B cell (primary cell): ENCODE results near the gene ATAD3C.

ENCODE experiments used
- CTCF ChIP-seq: fragments of 200-600 bp; IDR thresholded peaks from one replicate; pipeline ENCODE4 v1.8.0; 2022; ENCODE audit warnings: antibody characterized with exemption, mild to moderate bottlenecking
- EZH2 ChIP-seq: IDR thresholded peaks from 2 replicates; pipeline ENCODE4 v1.6.1; 2012; ENCODE audit warnings: borderline replicate concordance, low read depth, mild to moderate bottlenecking, moderate library complexity, low read length; ENCODE audit not compliant: insufficient read depth, poor library complexity, severe bottlenecking

- TF ChIP-seq EZH2 (no peak), CTCF (no peak)
Measured at GRCh38 chr1:1438531-1439381, 10.7 kb upstream of the ATAD3C start.
